Measurements from ENCODE around the gene RIPK4. TPM values are rescaled to one million over a fixed set of nuclear protein-coding genes. Genes with fewer than 3 reads are reported as not detected.

The RIPK4 gene
- total RNA-seq, 1 donor from 2014 or later: 11.3 TPM

DNA sequence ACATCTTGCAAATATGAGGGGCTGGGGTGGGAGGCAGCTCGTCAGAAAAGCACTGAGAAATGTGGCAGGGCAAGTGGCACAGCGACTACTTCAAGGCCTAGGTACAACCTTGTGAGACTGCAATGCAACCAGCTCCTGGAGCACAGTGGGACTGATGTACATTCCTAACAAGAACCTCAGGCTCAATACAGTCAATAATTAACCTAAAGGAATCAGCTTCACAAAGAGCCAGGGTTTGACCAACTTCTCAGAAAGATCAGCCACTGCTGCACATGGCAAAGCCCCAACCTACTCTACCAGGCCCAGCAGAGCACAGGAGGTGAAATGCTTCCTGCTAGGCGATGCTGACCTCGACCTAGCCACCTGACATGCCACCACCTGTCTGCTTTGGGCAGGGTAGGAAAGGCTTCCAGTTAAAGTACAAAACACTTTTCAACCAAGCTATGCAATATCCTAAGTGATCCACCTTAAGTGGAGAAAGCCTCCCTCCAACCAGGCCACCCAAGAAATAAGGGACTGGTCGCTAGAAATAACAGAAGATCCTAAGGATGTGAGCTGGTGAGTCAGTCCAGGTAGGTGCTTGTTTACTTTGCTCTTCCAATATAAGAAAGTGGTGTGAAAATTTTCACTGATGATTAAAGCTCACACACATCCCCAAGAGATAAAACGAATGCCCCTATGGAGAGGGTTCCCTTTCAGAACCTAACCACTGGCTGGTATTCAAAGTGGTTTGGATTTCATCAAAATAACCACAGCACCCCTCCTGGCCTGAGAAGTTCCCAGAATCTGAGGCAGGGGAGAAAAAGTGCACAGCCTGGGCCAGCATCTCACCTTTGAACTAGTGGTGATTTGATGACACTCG lies 2.1 kb downstream of the RIPK4 start:
- no peaks in the 10 kb centered on the region for H3K27me3 Mint-ChIP-seq (ENCODE audit: low read depth)
- H3K36me3 Mint-ChIP-seq (ENCODE audit: low read depth): no peaks in the 10 kb centered on the region
- H3K4me1 Mint-ChIP-seq (ENCODE audit: low read depth): peaks cover 86% of the 10 kb centered on the region
- H3K27ac Mint-ChIP-seq (ENCODE audit: unreplicated experiment): peak overlapping the region; percentile 60
- no peaks in the 10 kb centered on the region for H3K9me3 Mint-ChIP-seq (ENCODE audit: low read depth)
- H3K4me3 Mint-ChIP-seq (ENCODE audit: unreplicated experiment): peak overlapping the region; percentile 71
- peak; percentile 13 for DNase-seq (ENCODE audit: low spot score)
- TF ChIP-seq, protein P1, sequence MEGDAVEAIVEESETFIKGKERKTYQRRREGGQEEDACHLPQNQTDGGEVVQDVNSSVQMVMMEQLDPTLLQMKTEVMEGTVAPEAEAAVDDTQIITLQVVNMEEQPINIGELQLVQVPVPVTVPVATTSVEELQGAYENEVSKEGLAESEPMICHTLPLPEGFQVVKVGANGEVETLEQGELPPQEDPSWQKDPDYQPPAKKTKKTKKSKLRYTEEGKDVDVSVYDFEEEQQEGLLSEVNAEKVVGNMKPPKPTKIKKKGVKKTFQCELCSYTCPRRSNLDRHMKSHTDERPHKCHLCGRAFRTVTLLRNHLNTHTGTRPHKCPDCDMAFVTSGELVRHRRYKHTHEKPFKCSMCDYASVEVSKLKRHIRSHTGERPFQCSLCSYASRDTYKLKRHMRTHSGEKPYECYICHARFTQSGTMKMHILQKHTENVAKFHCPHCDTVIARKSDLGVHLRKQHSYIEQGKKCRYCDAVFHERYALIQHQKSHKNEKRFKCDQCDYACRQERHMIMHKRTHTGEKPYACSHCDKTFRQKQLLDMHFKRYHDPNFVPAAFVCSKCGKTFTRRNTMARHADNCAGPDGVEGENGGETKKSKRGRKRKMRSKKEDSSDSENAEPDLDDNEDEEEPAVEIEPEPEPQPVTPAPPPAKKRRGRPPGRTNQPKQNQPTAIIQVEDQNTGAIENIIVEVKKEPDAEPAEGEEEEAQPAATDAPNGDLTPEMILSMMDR (IDR thresholded peaks at IDR 0.05): no peak

DNA sequence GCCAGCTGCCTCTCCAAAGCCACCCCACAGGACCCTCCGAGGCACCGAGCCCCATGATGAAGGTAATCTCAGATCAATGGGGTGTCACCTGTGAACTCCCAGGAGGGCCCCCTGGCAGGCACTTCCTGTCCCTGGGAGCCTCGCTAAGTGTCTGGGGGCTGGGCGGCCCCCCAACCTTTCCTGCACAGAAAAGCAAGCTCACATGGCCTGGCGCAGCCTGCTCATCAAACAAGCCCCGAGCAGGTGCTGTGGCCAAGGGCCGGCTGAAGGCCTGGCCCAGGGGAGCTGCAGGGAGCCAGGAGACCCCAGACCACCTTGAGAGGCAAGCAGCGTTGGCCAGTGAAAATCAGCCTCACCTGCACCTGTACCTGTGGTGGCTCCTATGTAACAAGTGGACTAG lies 2.9 kb downstream of the RIPK4 start:
- Mint-ChIP-seq H3K27ac (ENCODE audit: unreplicated experiment) (no peak overlapping the region), H3K27me3 (ENCODE audit: low read depth) (no peaks in the 10 kb centered on the region), H3K4me1 (ENCODE audit: low read depth) (peaks cover 86% of the 10 kb centered on the region), H3K4me3 (ENCODE audit: unreplicated experiment) (peak overlapping the region; percentile 71), H3K9me3 (ENCODE audit: low read depth) (no peaks in the 10 kb centered on the region), H3K36me3 (ENCODE audit: low read depth) (no peaks in the 10 kb centered on the region)
- peak; percentile 85 for DNase-seq (ENCODE audit: low spot score)
- TF ChIP-seq, protein P1 (IDR thresholded peaks at IDR 0.05): no peak

DNA sequence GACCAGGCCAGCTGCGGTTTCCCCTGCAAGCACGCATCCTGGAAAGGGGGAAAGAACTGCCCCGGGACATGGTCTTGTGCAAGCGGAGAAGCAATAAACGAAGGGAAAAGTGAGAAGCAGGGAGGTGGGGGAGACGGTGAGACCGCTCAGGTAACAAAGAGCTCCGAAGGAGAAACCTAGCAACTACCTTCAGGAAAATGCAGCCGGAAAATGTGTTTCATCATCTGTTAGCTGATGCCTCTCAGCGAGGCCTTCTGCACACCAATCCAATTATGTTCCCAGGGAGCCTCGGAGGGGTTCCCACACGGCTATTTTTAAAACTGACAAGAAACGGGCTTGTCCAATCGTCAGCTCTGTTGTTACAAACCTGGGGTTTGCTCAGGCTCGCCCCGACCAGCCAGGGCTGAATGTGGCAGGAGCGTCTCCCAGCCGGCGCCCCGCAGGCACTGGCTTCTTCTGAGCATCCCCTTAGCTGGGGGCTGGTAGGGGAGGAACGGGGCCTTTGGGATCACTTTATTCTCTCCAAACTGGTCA lies 3.4 kb downstream of the RIPK4 start:
- H3K4me1 Mint-ChIP-seq (ENCODE audit: low read depth): peaks cover 84% of the 10 kb centered on the region
- H3K27ac Mint-ChIP-seq (ENCODE audit: unreplicated experiment): peak overlapping the region; percentile 78
- no peaks in the 10 kb centered on the region for H3K36me3 Mint-ChIP-seq (ENCODE audit: low read depth)
- H3K9me3 Mint-ChIP-seq (ENCODE audit: low read depth): no peaks in the 10 kb centered on the region
- peak; percentile 57 for DNase-seq (ENCODE audit: low spot score)
- TF ChIP-seq, protein P1 (IDR thresholded peaks at IDR 0.05): no peak
- H3K4me3 Mint-ChIP-seq (ENCODE audit: unreplicated experiment): peak overlapping the region; percentile 42
- H3K27me3 Mint-ChIP-seq (ENCODE audit: low read depth): no peaks in the 10 kb centered on the region

DNA sequence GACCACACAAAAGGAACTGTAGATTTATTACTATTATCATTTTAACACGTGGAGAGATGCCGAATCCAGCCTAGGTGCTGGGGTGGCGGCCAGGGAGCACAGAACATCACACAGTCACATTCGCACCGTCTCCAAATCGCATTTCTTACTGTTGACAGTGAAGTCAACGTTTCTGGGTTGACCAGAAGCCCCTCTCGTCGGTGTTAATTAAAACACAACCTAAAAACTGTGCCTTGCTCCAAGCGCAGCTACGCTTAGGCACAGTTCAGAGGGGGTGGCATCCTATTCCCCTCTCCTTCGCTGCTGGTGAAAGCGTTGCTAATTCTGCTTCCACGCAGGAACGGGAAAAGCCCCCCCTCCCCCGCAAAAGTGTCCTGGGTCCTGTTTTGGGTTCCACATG lies 4.1 kb downstream of the RIPK4 start:
- no peaks in the 10 kb centered on the region for H3K9me3 Mint-ChIP-seq (ENCODE audit: low read depth)
- TF ChIP-seq, protein P1 (IDR thresholded peaks at IDR 0.05): no peak
- DNase-seq (ENCODE audit: low spot score): no peak
- no peaks in the 10 kb centered on the region for H3K36me3 Mint-ChIP-seq (ENCODE audit: low read depth)
- peak overlapping the region; percentile 44 for H3K4me3 Mint-ChIP-seq (ENCODE audit: unreplicated experiment)
- peaks cover 79% of the 10 kb centered on the region for H3K4me1 Mint-ChIP-seq (ENCODE audit: low read depth)
- no peaks in the 10 kb centered on the region for H3K27me3 Mint-ChIP-seq (ENCODE audit: low read depth)
- peak overlapping the region; percentile 97 for H3K27ac Mint-ChIP-seq (ENCODE audit: unreplicated experiment)

DNA sequence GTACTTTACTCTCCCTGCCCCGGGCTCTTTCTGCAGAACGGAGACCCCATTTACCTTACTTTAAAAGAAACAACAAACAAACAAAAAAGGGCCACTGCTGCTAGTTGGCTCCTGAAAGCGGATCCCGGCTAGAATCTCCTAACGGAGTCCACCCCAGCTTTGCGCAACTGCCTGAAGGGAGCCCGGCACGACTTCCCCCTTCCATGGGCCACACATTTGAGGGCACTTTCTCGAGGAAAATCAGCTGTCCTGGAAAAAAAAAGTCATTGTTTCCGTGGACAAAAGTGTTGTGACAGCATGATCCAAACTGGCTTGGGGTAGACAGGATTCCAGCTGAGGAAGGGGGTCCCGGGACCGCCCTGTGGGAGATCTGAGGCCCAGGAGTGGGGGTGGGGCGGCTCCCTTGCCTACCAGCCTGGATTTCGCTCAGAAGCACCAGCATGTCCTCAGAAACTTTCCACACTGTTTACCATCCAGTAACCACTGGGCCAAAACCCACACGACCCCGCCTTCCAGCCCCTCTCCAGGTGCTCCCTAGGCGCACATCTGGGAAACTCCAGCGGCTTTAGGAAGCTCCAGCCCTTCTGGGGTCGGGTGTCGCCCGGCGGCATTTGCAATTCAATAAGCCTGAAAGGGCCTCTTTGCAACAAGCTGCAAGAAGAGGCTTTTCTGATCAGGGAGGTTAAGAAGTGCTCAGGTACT lies 4.8 kb downstream of the RIPK4 start:
- peak overlapping the region; percentile 68 for H3K4me3 Mint-ChIP-seq (ENCODE audit: unreplicated experiment)
- H3K36me3 Mint-ChIP-seq (ENCODE audit: low read depth): no peaks in the 10 kb centered on the region
- DNase-seq (ENCODE audit: low spot score): no peak
- H3K9me3 Mint-ChIP-seq (ENCODE audit: low read depth): no peaks in the 10 kb centered on the region
- peaks cover 73% of the 10 kb centered on the region for H3K4me1 Mint-ChIP-seq (ENCODE audit: low read depth)
- no peaks in the 10 kb centered on the region for H3K27me3 Mint-ChIP-seq (ENCODE audit: low read depth)
- H3K27ac Mint-ChIP-seq (ENCODE audit: unreplicated experiment): peak overlapping the region; percentile 97
- TF ChIP-seq, protein P1 (IDR thresholded peaks at IDR 0.05): no peak

Measured in chondrocyte (in vitro differentiated cells).